ENCODE results near the gene TAGLN2.
"Not testable (repeated sequence)": the region's sequence is repeated elsewhere in the genome, so short reads cannot be mapped to it uniquely, and the experiment has no call there.

TAGLN2 gene

GRCh38 chr1:159920651-159921050, 4.7 kb downstream of the TAGLN2 start:
- DNase-seq, result no peak

DNA sequence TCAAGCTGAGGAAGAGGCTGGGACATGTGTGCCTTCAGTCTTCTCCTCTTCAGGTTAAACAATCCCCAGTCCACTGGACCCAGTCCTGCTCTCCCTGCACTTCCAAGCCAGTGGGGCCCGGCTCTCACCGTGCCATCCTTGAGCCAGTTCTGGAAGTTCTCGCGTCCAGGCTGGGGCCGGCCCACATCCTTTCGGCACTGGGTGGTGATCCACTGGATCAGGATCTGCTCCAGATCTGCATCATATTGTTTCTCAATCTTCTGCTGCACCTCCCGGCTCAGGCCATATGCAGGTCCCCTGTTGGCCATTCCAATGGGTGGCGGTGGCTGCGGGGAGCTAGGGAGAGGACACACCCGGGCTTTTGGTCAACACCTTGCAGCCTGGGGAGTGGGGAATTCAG, 5.1 kb downstream of the TAGLN2 start:
- DNase-seq, result no peak

DNA sequence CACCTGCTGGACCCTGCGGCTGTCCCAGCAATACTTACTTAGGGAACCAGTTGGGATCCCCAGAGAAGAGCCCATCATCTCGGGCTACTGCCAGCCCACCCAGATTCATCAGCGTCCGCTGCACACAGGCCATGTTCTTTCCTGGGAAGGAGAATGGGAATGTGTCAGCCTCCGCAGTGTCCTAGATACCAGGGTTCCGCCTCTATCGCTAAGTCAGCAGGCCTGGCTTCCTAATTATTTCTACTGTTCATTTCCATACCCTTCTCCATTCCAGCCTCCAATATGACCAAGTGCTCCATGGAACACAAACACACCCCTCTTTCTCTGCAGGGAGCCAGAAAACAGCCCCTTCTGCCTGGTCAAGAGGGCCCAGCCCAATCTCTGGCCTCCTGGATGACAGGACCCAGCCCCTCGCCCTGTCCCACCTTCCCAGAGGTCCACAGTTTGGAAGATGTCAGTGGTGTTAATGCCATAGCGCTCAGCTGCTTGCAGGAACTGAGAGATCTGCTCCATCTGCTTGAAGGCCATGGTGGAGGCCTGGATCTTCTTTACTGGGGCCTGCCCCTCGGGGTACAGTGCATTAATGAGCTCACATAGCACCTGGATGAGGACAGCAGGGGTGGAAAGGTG, 6.0 kb downstream of the TAGLN2 start:
- DNase-seq, result no peak

DNA sequence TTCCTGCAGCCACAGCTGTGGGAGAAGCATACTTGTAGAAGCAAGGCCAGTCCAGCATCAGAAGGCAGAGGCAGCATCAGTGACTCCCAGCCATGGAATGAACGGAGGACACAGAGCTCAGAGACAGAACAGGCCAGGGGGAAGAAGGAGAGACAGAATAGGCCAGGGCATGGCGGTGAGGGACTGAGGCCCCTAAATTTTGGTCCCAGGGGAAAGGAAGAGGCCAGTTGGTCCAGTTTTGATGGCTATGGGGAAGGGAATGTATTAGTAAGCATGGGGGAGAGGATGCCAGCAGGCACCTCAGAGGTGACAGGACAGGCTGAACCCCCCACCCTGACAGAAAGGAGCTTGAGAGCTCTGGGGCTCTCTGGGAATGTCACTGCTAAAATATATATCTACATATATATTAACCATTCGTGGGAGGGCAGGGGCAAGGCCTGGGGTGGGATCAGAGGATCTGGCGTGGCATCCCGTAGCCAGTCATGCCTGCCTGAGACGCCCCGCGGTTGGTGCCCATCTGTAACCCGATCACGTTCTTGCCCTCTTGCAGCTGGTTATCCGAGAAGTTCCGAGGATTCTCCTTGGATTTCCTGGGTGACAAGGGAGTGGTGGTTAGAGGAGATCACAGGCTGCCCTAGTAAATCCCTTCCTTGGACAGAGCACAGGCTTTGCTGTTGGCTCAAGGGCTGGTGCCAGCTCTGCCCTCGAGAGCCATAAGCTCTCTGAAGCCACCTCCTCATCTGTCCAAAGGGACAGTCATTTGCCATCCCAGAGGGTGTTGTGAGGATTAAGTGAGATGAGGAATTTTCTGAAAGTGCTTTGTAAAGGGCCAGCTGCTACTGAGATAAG, 6.7 kb downstream of the TAGLN2 start:
- no peak for DNase-seq

- DNase-seq, result no peak
Measured at GRCh38 chr1:159917533-159918351, 7.6 kb downstream of the TAGLN2 start.

GRCh38 chr1:159916242-159917051, 8.9 kb downstream of the TAGLN2 start:
- no peak for DNase-seq

DNA sequence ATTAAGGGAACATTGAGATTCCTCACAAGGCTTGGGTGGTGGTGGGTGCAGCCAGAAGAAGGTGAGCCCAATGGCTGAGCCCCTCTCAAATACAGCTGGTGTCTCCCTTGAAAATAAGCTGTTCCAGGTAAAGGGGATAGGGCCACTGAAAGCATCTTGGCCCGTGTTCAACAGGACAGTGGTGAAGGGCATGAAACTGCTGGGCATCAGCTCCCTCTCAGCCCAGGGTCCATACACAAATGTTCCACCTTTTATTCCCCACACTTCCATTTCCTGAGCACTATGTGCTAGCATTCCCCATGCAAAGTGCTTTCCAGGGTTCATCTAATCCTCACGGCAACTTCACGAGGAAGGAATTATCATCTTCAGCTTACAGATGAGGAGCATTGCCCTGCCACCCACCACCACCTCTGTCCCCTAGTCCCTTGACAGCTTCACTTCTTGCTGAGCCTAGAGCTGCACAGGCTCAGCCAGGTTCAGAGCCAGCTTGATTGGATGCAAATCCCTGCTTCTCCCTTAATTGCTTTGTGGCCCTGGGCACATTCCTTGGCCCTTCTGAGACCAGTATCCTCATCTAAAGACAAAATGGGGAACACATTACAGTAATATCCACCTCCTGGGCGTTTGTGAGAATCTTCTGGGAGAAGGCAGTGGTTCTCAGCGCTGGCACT, 9.6 kb downstream of the TAGLN2 start:
- no peak for DNase-seq

DNA sequence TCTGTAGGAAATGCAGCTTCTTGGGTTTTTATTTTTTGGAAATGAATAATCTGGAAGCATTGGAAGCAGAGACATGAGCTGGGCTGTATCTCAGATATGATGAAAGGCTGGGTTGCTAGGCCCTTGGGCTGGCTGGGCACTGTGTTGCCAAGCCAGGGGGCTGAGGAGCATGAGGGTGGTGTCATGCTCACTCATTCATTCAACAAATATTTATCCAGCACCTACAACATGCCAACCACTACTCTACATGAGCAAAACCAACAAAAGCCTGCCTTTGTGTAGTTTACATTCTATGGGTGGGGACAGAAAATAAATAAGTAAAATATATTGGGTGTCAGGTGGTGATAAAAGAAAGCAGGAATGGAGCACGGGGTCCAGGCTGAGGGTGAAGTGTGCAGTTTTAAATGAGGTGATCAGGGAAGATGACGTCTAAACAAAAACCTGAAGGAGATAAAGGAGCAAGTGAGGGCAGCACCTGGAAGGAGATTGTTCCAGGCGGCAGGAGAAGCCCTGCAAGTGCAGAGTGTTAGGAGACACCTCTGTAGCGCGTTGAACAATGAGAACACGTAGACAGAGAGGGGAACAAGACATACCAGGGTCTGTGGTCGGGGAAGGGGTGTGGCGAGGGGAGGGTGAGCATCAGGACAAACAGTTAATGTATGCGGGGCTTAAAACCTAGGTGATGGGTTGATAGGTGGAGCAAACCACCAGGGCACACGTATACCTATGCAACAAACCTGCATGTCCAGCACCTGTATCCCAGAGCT, 10.9 kb downstream of the TAGLN2 start:
- no peak for DNase-seq

DNA sequence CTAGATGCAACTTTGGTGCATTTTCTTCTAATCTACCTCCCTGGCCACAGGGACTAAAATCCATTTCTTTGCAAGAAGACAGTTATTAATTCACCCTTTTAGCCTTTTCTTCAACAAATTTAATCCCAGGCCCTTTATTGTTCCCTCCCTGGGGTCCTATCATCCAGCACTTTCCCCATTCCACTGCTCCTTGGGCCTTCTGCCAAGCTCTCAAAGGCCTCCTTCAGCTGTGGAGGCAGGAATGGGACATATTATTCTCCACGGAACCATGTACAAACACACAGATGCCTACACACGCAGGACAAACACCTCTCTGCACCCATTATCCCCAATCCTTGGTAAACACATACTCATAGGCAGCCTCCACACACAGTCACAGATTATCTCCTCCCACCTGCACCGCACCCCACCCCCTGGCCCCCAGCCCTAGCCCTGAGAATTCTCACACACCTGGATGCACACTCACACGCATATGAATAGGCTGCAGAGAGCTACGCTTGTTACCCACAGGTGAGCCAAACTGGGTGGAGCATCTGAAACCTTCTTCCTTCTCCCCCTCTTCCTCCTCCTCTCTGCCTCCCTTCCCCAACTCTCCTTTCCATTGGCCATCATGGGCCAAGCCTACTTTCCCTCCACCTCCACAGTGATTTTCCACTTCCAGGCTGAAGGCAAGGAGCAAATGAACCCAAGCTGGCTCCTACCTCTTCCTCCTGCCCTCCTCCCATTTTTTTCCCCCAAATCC, 11.7 kb downstream of the TAGLN2 start:
- peak; percentile 44 for DNase-seq

GRCh38 chr1:159911326-159912070, 13.8 kb downstream of the TAGLN2 start:
- no peak for DNase-seq

- no peak for DNase-seq
Measured at GRCh38 chr1:159908031-159908940, 17.0 kb downstream of the TAGLN2 start.

- no peak for DNase-seq
Measured at GRCh38 chr1:159906960-159907359, 18.3 kb downstream of the TAGLN2 start.

DNA sequence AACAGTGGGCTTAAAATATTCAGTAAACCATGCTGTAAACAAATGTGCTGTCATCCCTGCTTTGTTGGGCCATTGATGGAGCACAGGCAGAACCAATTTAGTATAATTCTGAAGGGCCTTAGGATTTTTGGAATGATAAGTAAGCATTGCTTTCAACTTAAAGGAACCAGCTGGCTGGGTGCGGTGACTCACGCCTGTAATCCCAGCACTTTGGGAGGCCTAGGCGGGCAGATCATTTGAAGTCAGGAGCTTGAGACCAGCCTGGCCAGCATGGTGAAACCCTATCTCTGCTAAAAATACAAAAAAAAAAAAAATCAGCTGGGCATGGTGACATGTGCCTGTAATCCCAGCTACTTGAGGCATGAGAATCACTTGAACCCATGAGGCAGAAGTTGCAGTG, 21.3 kb downstream of the TAGLN2 start:
- DNase-seq, result not testable (repeated sequence)

DNA sequence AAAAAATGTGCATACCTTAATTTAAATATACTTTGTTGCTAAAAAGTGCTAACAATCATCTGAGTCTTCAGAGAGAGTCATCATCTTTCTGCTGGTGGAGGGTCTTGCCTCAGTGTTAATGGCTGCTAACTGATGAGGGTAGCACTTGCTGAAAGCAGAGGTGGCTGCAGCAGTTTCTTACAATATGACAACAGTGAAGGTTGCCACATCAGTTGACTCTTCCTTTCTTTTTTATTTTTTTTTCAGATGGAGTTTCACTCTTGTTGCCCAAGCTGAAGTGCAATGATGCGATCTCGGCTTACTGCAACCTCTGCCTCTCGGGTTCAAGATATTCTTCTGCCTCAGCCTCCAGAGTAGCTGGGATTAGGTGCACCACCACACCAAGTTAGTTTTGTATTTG, 22.8 kb downstream of the TAGLN2 start:
- DNase-seq, result no peak

DNA sequence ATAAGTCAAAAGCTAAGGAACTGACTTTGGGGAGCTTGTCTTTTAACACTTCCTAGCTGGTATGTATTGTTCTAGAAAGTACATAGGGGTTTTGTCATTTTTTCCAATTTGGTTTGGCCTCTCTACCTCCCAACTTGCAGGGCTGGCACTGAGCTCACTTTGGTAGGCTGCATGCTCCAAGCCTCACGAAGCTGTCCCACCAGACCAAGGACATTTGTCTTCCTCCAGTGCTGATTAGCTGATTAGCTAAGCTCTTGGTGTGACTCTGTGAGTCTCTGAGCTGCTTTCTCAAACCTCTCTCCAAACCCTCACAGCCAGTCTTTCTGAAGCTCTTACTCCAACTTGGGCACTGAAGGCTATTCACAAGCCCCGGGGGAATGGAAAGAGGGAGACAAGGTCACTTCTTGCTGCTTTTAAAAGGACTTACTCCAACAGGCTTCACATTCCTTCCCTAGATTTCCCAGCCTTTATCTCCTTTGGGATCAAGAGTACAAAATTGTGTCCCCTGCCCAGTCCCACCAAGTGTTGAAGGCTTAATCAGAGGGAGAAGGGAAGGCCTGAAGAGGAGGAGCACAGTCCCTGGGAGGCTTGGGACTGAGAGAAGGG, 24.4 kb downstream of the TAGLN2 start:
- no peak for DNase-seq

- DNase-seq, result peak; percentile 52
Measured at GRCh38 chr1:159900086-159900680, 25.1 kb downstream of the TAGLN2 start, which contains the start of gene CFAP45. Gene CFAP45 (minus strand): TSS chr1:159900165. CDS start chr1:159900098, 67 bp downstream.

- DNase-seq, result not testable (repeated sequence)
Measured at GRCh38 chr1:159899634-159900033, 25.7 kb downstream of the TAGLN2 start.

DNA sequence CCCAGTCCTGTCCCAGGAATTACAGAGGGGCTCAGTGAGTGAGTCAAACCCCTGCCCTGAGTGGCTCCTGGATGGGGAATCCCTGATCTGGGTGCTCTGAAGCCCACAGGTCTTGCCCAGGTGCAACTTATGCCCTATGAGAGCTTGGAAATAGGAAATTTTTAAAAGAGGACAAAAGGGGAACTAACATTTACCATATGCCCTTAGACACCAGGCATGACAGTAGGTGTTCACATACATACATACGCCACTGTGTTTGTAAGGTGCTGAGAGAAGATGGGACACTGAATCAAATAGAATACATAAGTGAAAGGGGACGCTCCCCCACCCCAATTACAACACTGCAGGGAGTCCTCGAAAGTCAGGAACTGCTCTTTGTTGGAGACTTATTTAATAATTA, 26.8 kb downstream of the TAGLN2 start:
- DNase-seq, result no peak
